ENCODE measurements around the gene ZEB1.
"Not testable (repeated sequence)": the region's sequence is repeated elsewhere in the genome, so short reads cannot be mapped to it uniquely, and the experiment has no call there.

ZEB1 gene

DNA sequence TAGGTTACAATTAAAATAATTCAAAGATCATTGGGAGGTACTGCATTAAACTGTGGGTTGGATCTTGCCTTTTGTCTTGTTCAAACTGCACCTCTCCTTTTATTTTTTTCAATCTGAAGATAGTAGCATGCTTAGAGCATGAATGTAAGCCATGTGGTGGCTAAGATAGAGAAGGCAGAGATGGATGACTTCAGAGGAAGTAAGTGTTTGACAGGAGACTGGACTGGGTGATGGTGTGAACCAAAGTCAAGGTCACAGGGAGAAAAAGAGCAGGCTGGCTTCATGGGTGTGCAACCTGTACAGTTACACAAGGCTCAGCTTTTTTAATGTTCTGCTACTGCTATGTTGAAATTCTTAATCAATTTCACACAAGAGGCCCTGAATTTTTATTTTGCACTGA lies 85.6 kb downstream of the ZEB1 start:
- H4K20me1 ChIP-seq (ENCODE audit: insufficient read depth) = 0 out of 2 replicates have a peak, but pooled peaks cover 3% of the 10 kb centered on the region
- no peak overlapping the region for H2AFZ ChIP-seq (ENCODE audit: low read depth)
- peaks cover 22% of the 10 kb centered on the region for H3K4me1 ChIP-seq (ENCODE audit: low read depth, poor library complexity, severe bottlenecking)
- H3K9ac ChIP-seq = no peak overlapping the region
- H3K27me3 ChIP-seq (ENCODE audit: insufficient read depth, low read depth) = no peaks in the 10 kb centered on the region
- H3K79me2 ChIP-seq (ENCODE audit: insufficient read depth, low read depth) = peaks cover 5% of the 10 kb centered on the region; the same call in 1 of the 2 replicates
- H3K27ac ChIP-seq = no peak overlapping the region
- TF ChIP-seq, protein P1, sequence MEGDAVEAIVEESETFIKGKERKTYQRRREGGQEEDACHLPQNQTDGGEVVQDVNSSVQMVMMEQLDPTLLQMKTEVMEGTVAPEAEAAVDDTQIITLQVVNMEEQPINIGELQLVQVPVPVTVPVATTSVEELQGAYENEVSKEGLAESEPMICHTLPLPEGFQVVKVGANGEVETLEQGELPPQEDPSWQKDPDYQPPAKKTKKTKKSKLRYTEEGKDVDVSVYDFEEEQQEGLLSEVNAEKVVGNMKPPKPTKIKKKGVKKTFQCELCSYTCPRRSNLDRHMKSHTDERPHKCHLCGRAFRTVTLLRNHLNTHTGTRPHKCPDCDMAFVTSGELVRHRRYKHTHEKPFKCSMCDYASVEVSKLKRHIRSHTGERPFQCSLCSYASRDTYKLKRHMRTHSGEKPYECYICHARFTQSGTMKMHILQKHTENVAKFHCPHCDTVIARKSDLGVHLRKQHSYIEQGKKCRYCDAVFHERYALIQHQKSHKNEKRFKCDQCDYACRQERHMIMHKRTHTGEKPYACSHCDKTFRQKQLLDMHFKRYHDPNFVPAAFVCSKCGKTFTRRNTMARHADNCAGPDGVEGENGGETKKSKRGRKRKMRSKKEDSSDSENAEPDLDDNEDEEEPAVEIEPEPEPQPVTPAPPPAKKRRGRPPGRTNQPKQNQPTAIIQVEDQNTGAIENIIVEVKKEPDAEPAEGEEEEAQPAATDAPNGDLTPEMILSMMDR (conservative IDR thresholded peaks at IDR 0.05; ENCODE audit: low read depth, low read length) = no peak
- no peak overlapping the region for H3K4me2 ChIP-seq
- H3K36me3 ChIP-seq (ENCODE audit: insufficient read depth) = no peaks in the 10 kb centered on the region
- no peak overlapping the region for H3K4me3 ChIP-seq (IDR thresholded peaks at IDR 0.05; ENCODE audit: insufficient read depth, low read depth, low read length)

DNA sequence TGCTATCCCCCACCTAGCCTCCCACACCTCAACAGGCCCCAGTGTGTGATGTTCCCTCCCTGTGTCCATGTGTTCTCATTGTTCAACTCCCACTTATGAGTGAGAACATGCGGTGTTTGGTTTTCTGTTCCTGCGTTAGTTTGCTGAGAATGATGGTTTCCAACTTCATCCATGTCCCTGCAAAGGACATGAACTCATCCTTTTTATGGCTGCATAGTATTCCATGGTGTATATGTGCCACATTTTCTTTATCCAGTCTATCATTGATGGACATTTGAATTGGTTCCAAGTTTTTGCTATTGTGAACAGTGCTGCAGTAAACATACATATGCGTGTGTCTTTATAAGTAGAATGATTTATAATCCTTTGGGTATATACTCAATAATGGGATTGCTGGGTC lies 86.8 kb downstream of the ZEB1 start:
- H2AFZ ChIP-seq (ENCODE audit: low read depth); H3K9ac ChIP-seq; H4K20me1 ChIP-seq (ENCODE audit: insufficient read depth); H3K4me2 ChIP-seq; H3K27ac ChIP-seq; H3K27me3 ChIP-seq (ENCODE audit: insufficient read depth, low read depth); H3K4me3 ChIP-seq (IDR thresholded peaks at IDR 0.05; ENCODE audit: insufficient read depth, low read depth, low read length); H3K36me3 ChIP-seq (ENCODE audit: insufficient read depth): not testable (repeated sequence)
- Histone ChIP-seq H3K79me2 (ENCODE audit: insufficient read depth, low read depth) (peaks cover 13% of the 10 kb centered on the region), H3K4me1 (ENCODE audit: low read depth, poor library complexity, severe bottlenecking) (peaks cover 12% of the 10 kb centered on the region)

DNA sequence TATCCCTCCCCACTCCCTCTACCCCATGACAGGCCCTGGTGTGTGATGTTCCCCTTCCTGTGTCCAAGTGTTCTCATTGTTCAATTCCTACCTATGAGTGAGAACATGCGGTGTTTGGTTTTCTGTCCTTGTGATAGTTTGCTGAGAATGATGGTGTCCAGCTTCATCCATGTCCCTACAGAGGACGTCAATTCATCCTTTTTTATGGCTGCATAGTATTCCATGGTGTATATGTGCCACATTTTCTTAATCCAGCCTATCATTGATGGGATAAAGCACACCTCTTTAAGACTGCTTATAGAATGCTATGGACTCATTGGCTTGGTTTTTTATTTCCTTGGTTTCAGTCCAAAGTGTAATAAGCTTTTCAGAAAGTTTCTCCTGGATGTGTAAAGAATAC lies 93.4 kb downstream of the ZEB1 start:
- H3K4me3 ChIP-seq (IDR thresholded peaks at IDR 0.05; ENCODE audit: insufficient read depth, low read depth, low read length); H2AFZ ChIP-seq (ENCODE audit: low read depth); H3K27me3 ChIP-seq (ENCODE audit: insufficient read depth, low read depth); H4K20me1 ChIP-seq (ENCODE audit: insufficient read depth); H3K27ac ChIP-seq; H3K9ac ChIP-seq; H3K4me2 ChIP-seq; H3K36me3 ChIP-seq (ENCODE audit: insufficient read depth): not testable (repeated sequence)
- H3K4me1 ChIP-seq (ENCODE audit: low read depth, poor library complexity, severe bottlenecking) = peaks cover 18% of the 10 kb centered on the region
- peaks cover 41% of the 10 kb centered on the region for H3K79me2 ChIP-seq (ENCODE audit: insufficient read depth, low read depth)

DNA sequence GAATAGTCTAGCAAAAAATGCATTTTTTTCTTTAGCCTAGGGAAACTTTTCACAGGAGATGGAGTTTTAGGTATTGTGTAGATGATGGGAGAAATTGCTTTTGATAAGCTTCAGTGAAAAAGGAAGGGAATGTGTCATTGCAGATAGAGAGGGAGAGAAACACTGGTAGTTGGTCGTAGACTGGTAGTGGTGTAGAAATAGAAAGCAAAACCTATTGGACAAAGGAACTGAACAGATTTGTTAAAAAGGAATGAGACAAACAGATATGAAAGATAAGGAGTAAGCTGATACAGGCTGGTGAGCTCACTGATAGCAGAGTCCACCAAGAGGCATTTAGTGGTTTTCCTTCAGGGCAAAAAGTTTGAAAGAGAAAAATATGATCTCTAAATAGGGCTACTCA lies 94.3 kb downstream of the ZEB1 start:
- no peaks in the 10 kb centered on the region; the same call in 1 of the 2 replicates for H4K20me1 ChIP-seq (ENCODE audit: insufficient read depth)
- no peaks in the 10 kb centered on the region for H3K27me3 ChIP-seq (ENCODE audit: insufficient read depth, low read depth)
- peaks cover 50% of the 10 kb centered on the region for H3K79me2 ChIP-seq (ENCODE audit: insufficient read depth, low read depth)
- H3K27ac ChIP-seq = peak overlapping the region; percentile 5; the same call in 1 of the 2 replicates
- peak overlapping the region; percentile 5 for H3K4me2 ChIP-seq
- H3K4me3 ChIP-seq (IDR thresholded peaks at IDR 0.05; ENCODE audit: insufficient read depth, low read depth, low read length) = no peak overlapping the region
- H3K9ac ChIP-seq = no peak overlapping the region
- TF ChIP-seq, protein P1 (conservative IDR thresholded peaks at IDR 0.05; ENCODE audit: low read depth, low read length) = no peak
- H2AFZ ChIP-seq (ENCODE audit: low read depth) = no peak overlapping the region
- no peaks in the 10 kb centered on the region for H3K36me3 ChIP-seq (ENCODE audit: insufficient read depth)
- H3K4me1 ChIP-seq (ENCODE audit: low read depth, poor library complexity, severe bottlenecking) = peaks cover 18% of the 10 kb centered on the region

DNA sequence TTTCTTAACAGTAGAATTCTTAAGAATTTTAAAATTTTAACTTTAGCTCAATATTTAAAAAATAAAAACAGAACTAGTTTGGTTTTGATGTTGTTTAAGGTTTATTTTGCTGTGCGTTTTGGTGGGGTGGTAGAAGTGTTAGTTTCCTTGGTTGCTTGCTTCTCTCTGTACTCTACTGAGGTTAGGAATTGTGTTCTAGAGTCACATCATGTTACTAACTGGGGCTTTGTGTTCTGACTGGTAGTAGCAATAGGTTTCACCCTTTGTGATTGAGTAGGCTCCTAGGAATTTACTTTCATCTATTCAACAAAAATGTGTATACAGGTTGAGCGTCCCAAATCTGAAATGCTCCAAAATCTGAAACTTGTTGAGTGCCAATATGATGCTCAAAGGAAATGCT lies 99.5 kb downstream of the ZEB1 start:
- Histone ChIP-seq H3K4me1 (ENCODE audit: low read depth, poor library complexity, severe bottlenecking) (peaks cover 9% of the 10 kb centered on the region), H3K27ac (no peak overlapping the region), H3K36me3 (ENCODE audit: insufficient read depth) (no peaks in the 10 kb centered on the region), H3K79me2 (ENCODE audit: insufficient read depth, low read depth) (peaks cover 58% of the 10 kb centered on the region), H3K27me3 (ENCODE audit: insufficient read depth, low read depth) (no peaks in the 10 kb centered on the region), H3K4me2 (no peak overlapping the region), H3K9ac (no peak overlapping the region), H2AFZ (ENCODE audit: low read depth) (no peak overlapping the region), H4K20me1 (ENCODE audit: insufficient read depth) (no peaks in the 10 kb centered on the region; the same call in 1 of the 2 replicates), H3K4me3 (IDR thresholded peaks at IDR 0.05; ENCODE audit: insufficient read depth, low read depth, low read length) (no peak overlapping the region)
- TF ChIP-seq, protein P1 (conservative IDR thresholded peaks at IDR 0.05; ENCODE audit: low read depth, low read length) = no peak
